Measurements from ENCODE around the gene WDR4. TPM values are rescaled to one million over a fixed set of nuclear protein-coding genes. Genes with fewer than 3 reads are reported as not detected.

Gene WDR4
- polyA plus RNA-seq, 1 of the 3 experiments (the other 2 are of a cell fraction), result 26.5 TPM

GRCh38 chr21:42887326-42887725 lies 8.0 kb upstream of the WDR4 start:
- H3K79me2 ChIP-seq (ENCODE audit: insufficient read depth), result no peaks in the 10 kb centered on the region
- H3K27ac ChIP-seq (ENCODE audit: low read depth in 2 of 2, low read length in 1 of 2), result no peak overlapping the region
- WGBS (ENCODE audit: low lambda C conversion rate), result 98% methylated on average over 5 of the region's 5 CpGs
- no peak overlapping the region for H2AFZ ChIP-seq (ENCODE audit: low read depth)
- TF ChIP-seq CHD2 (IDR thresholded peaks at IDR 0.05; ENCODE audit: low read length, partially characterized antibody), result no peak
- no peak for TF ChIP-seq EZH2phosphoT487 (IDR thresholded peaks at IDR 0.05; ENCODE audit: borderline replicate concordance, low read depth)
- TF ChIP-seq RAD21 (IDR thresholded peaks at IDR 0.05; ENCODE audit: low read length), result no peak
- no peaks in the 10 kb centered on the region for H3K27me3 ChIP-seq (ENCODE audit: insufficient read depth)
- H3K4me3 ChIP-seq (ENCODE audit: low read depth in 2 of 2, low read length in 1 of 2), result no peak overlapping the region
- DNase-seq, result no peak
- H3K4me2 ChIP-seq, result no peak overlapping the region
- ChIA-PET CTCF (no interaction called here), POLR2A (no interaction called here)
- peaks cover under 1 to 1% of the 10 kb centered on the region in 2 experiments; a peak in 2 of 4 replicates for H3K4me1 ChIP-seq (ENCODE audit: control insufficient read depth in 1 of 2, insufficient read depth in 2 of 2, low read depth in 1 of 2, low read length in 1 of 2)
- no peak overlapping the region for H3K9ac ChIP-seq
- peaks cover 11% of the 10 kb centered on the region for H3F3A ChIP-seq (replicated peaks; ENCODE audit: insufficient read depth)
- H3K9me3 ChIP-seq, result no peaks in the 10 kb centered on the region
- H3K9me2 ChIP-seq, result no peaks in the 10 kb centered on the region
- H3K36me3 ChIP-seq (replicated peaks in 1 of 2; ENCODE audit: control insufficient read depth in 1 of 2, insufficient read depth in 2 of 2, low read length in 1 of 2), result no peaks in the 10 kb centered on the region
- H4K20me1 ChIP-seq (ENCODE audit: insufficient read depth), result no peaks in the 10 kb centered on the region

- no peaks in the 10 kb centered on the region for H4K20me1 ChIP-seq (ENCODE audit: insufficient read depth)
- H3K4me2 ChIP-seq, result no peak overlapping the region
- H3K9me2 ChIP-seq, result no peaks in the 10 kb centered on the region
- H3K9me3 ChIP-seq, result no peaks in the 10 kb centered on the region
- H3K36me3 ChIP-seq (replicated peaks in 1 of 2; ENCODE audit: control insufficient read depth in 1 of 2, insufficient read depth in 2 of 2, low read length in 1 of 2), result peaks cover 0 to 5% of the 10 kb centered on the region in 2 experiments
- H2AFZ ChIP-seq (ENCODE audit: low read depth), result no peak overlapping the region
- H3K9ac ChIP-seq, result no peak overlapping the region
- POLR2A ChIA-PET, result no interaction called here
- H3K4me3 ChIP-seq (ENCODE audit: low read depth in 2 of 2, low read length in 1 of 2), result no peak overlapping the region
- no peak for TF ChIP-seq NFIC (IDR thresholded peaks at IDR 0.05; ENCODE audit: borderline replicate concordance)
- DNase-seq, result no peak
- 96% methylated on average over 1 of the region's 1 CpG for WGBS (ENCODE audit: low lambda C conversion rate)
- H3K4me1 ChIP-seq (ENCODE audit: control insufficient read depth in 1 of 2, insufficient read depth in 2 of 2, low read depth in 1 of 2, low read length in 1 of 2), result peaks cover 0 to 3% of the 10 kb centered on the region in 2 experiments; a peak in 1 of 4 replicates
- CTCF ChIA-PET, result no interaction called here
- peaks cover 13% of the 10 kb centered on the region; the same call in 1 of the 2 replicates for H3K79me2 ChIP-seq (ENCODE audit: insufficient read depth)
- H3F3A ChIP-seq (replicated peaks; ENCODE audit: insufficient read depth), result no peaks in the 10 kb centered on the region
- H3K27ac ChIP-seq (ENCODE audit: low read depth in 2 of 2, low read length in 1 of 2), result no peak overlapping the region
- no peaks in the 10 kb centered on the region for H3K27me3 ChIP-seq (ENCODE audit: insufficient read depth)
These were observed 4.6 kb upstream of the WDR4 start for GRCh38 chr21:42883921-42884320.

GRCh38 chr21:42880352-42880751 lies 1.0 kb upstream of the WDR4 start:
- no peaks in the 10 kb centered on the region for H3F3A ChIP-seq (replicated peaks; ENCODE audit: insufficient read depth)
- peak overlapping the region in 1 of 2 experiments; percentile 88; a peak in 1 of 4 replicates for H3K27ac ChIP-seq (ENCODE audit: low read depth in 2 of 2, low read length in 1 of 2)
- H3K9ac ChIP-seq, result peak overlapping the region; percentile 77
- H4K20me1 ChIP-seq (ENCODE audit: insufficient read depth), result 0 out of 2 replicates have a peak, but pooled peaks cover 6% of the 10 kb centered on the region
- CTCF ChIA-PET, result no interaction called here
- H3K9me2 ChIP-seq, result no peaks in the 10 kb centered on the region
- H3K9me3 ChIP-seq, result no peaks in the 10 kb centered on the region
- H3K4me3 ChIP-seq (ENCODE audit: low read depth in 2 of 2, low read length in 1 of 2), result peak overlapping the region; percentile 85 to 88
- TF ChIP-seq SIN3A (IDR thresholded peaks at IDR 0.05; ENCODE audit: borderline replicate concordance, low read depth, low read length) (no peak), POLR2AphosphoS5 (IDR thresholded peaks at IDR 0.05; ENCODE audit: low read depth, low read length) (no peak), FOXM1 (IDR thresholded peaks at IDR 0.05; ENCODE audit: low read depth) (no peak), TAF1 (IDR thresholded peaks at IDR 0.05; ENCODE audit: borderline replicate concordance, low read depth, low read length) (no peak), IRF3 (IDR thresholded peaks at IDR 0.05; ENCODE audit: low read depth, low read length) (no peak), FOXJ3 (CRISPR knock-in tag; IDR thresholded peaks at IDR 0.05) (no peak), EZH2phosphoT487 (IDR thresholded peaks at IDR 0.05; ENCODE audit: borderline replicate concordance, low read depth) (no peak)
- H2AFZ ChIP-seq (ENCODE audit: low read depth), result peak overlapping the region; percentile 80
- H3K36me3 ChIP-seq (replicated peaks in 1 of 2; ENCODE audit: control insufficient read depth in 1 of 2, insufficient read depth in 2 of 2, low read length in 1 of 2), result peaks cover 3 to 17% of the 10 kb centered on the region in 2 experiments
- H3K27me3 ChIP-seq (ENCODE audit: insufficient read depth), result no peaks in the 10 kb centered on the region
- peak overlapping the region; percentile 95 for H3K4me2 ChIP-seq
- POLR2A ChIA-PET, result no interaction called here
- WGBS (ENCODE audit: low lambda C conversion rate), result 72% methylated on average over 6 of the region's 6 CpGs
- peaks cover 49% of the 10 kb centered on the region for H3K79me2 ChIP-seq (ENCODE audit: insufficient read depth)
- DNase-seq, result no peak
- peaks cover 6 to 9% of the 10 kb centered on the region in 2 experiments; a peak in 2 of 4 replicates for H3K4me1 ChIP-seq (ENCODE audit: control insufficient read depth in 1 of 2, insufficient read depth in 2 of 2, low read depth in 1 of 2, low read length in 1 of 2)
